Ishikawa (cell line): ENCODE data around the gene ERBB4.

ENCODE experiments used
- EP300 ChIP-seq: IDR thresholded peaks from 2 replicates; pipeline ENCODE4 v1.6.1; 2012; ENCODE audit warnings: borderline replicate concordance
- FOXM1 ChIP-seq: IDR thresholded peaks from 2 replicates; pipeline ENCODE4 v1.6.1; 2012; ENCODE audit warnings: low read depth, borderline replicate concordance

- TF ChIP-seq EP300: no peak
- TF ChIP-seq FOXM1: no peak
Measured at GRCh38 chr2:212348501-212348900, 190.1 kb downstream of the ERBB4 start.
